ENCODE measurements around the gene CCL5.
A peak's percentile ranks its signal among the peaks of the same experiment; 100 is the strongest.

Gene CCL5

DNA sequence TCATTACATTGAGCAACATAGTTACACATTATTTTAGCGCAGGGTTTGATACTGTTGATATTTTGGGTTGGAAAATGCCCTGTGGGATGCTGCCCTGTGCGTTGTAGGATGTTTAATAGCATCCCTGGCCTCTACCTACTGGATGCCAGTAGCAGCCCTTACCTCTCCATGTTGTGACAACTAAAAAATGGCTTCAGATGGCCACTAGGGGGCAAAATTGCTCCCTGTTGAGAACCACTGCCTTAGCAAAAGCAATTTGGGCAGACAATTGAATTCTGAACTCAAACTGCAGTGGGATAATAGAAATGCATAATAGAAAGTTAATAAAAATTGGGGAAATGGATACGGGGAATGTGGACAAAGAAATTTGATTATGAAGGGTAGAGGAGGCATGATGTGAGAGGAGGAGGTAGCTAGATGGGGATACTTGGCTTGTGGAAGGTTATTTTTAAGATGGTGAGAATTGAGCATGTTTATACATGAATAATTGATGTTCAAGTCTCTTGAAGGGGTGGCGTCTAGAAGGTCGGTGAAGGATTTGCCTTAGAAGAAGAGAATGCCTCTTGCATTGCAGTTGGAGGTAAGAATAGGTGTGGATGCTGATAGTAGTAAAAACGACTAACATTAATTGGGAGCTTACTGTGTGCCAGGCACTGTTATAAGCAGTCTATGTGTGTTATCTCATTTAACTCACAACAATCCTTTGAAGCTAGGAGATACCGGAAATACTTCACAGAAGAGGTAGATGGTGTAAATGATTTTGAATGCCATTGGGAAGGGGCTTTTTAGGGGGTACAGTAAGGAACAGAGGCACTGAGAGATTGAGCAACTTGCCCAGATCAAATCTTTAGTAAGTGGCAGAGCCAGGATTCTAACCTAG lies 30.5 kb downstream of the CCL5 start:
- H3K36me3 ChIP-seq (ENCODE audit: low read depth): peaks cover 50% of the 10 kb centered on the region
- ATAC-seq (ENCODE audit: low read depth): peak; percentile 79

GRCh38 chr17:35847633-35848373 lies 32.4 kb downstream of the CCL5 start:
- Histone ChIP-seq H3K27ac (ENCODE audit: poor library complexity, severe bottlenecking) (no peak overlapping the region), H3K4me1 (ENCODE audit: insufficient read depth, poor library complexity, severe bottlenecking) (no peaks in the 10 kb centered on the region), H3K27me3 (ENCODE audit: insufficient read depth, poor library complexity, severe bottlenecking) (no peaks in the 10 kb centered on the region), H3K4me3 (ENCODE audit: severe bottlenecking) (no peak overlapping the region), H3K36me3 (ENCODE audit: low read depth) (peaks cover 69% of the 10 kb centered on the region), H3K9me3 (ENCODE audit: severe bottlenecking) (no peaks in the 10 kb centered on the region)
- ATAC-seq (ENCODE audit: low read depth) (peak; percentile 15; the same call in 1 of the 3 replicates), DNase-seq (ENCODE audit: low spot score) (no peak)
- TF ChIP-seq CTCF (IDR thresholded peaks at IDR 0.05; ENCODE audit: poor library complexity, severe bottlenecking): no peak

More for the DNA sequence above, 30.5 kb downstream of the CCL5 start:
- peak; percentile 86 for TF ChIP-seq CTCF (IDR thresholded peaks at IDR 0.05; ENCODE audit: poor library complexity, severe bottlenecking)
- Histone ChIP-seq H3K27ac (ENCODE audit: poor library complexity, severe bottlenecking) (no peak overlapping the region), H3K27me3 (ENCODE audit: insufficient read depth, poor library complexity, severe bottlenecking) (no peaks in the 10 kb centered on the region), H3K4me3 (ENCODE audit: severe bottlenecking) (no peak overlapping the region), H3K9me3 (ENCODE audit: severe bottlenecking) (no peaks in the 10 kb centered on the region), H3K4me1 (ENCODE audit: insufficient read depth, poor library complexity, severe bottlenecking) (no peaks in the 10 kb centered on the region)
- no peak for DNase-seq (ENCODE audit: low spot score)

GRCh38 chr17:35847006-35847405 lies 33.2 kb downstream of the CCL5 start:
- H3K27ac ChIP-seq (ENCODE audit: poor library complexity, severe bottlenecking): no peak overlapping the region
- H3K36me3 ChIP-seq (ENCODE audit: low read depth): peaks cover 77% of the 10 kb centered on the region
- DNase-seq (ENCODE audit: low spot score): no peak
- H3K4me1 ChIP-seq (ENCODE audit: insufficient read depth, poor library complexity, severe bottlenecking): no peaks in the 10 kb centered on the region
- ATAC-seq (ENCODE audit: low read depth): no peak
- no peak for TF ChIP-seq CTCF (IDR thresholded peaks at IDR 0.05; ENCODE audit: poor library complexity, severe bottlenecking)
- no peaks in the 10 kb centered on the region for H3K9me3 ChIP-seq (ENCODE audit: severe bottlenecking)
- H3K4me3 ChIP-seq (ENCODE audit: severe bottlenecking): no peak overlapping the region
- no peaks in the 10 kb centered on the region for H3K27me3 ChIP-seq (ENCODE audit: insufficient read depth, poor library complexity, severe bottlenecking)

DNA sequence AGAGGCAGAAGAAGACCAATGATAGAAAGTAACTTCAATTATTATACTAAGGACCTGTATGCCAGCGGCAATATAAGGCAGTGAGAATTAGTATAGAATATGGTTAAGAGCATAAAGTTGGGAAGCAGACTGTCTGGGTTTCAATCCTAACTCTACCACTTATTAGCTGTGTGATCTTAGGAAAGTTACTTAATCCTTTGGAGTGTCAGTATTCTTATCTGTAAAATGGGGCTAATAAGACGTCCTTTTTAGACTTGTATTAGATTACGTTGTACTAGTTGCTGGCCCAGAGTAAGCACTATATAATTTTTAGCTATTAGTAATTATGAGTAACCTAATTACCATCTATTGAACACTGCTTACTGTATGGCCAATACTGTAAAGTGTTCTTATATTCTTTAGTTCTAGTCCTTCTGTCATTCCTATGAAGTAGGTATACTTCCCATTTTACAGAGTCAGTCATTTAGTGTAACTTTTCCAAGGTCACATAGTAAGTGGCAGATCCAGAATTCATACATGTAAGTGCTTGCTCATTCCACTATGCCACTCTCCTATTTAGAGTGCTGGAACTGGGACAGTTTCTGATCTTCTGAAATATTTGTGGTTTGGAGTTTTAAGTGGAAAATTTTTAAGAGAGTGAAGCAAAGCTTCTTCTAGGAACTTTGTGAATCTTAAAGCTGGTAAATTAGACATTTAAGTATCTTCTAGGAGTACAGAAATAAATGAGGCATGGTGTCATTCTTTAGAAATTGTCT lies 33.9 kb downstream of the CCL5 start:
- no peak for ATAC-seq (ENCODE audit: low read depth)

More for the DNA sequence above, 33.9 kb downstream of the CCL5 start:
- no peak overlapping the region for H3K4me3 ChIP-seq (ENCODE audit: severe bottlenecking)
- no peaks in the 10 kb centered on the region for H3K27me3 ChIP-seq (ENCODE audit: insufficient read depth, poor library complexity, severe bottlenecking)
- DNase-seq (ENCODE audit: low spot score): no peak
- H3K4me1 ChIP-seq (ENCODE audit: insufficient read depth, poor library complexity, severe bottlenecking): no peaks in the 10 kb centered on the region
- H3K27ac ChIP-seq (ENCODE audit: poor library complexity, severe bottlenecking): no peak overlapping the region
- TF ChIP-seq CTCF (IDR thresholded peaks at IDR 0.05; ENCODE audit: poor library complexity, severe bottlenecking): no peak
- peaks cover 85% of the 10 kb centered on the region for H3K36me3 ChIP-seq (ENCODE audit: low read depth)
- H3K9me3 ChIP-seq (ENCODE audit: severe bottlenecking): no peaks in the 10 kb centered on the region

Measured in RWPE2 (cell line).